Common myeloid progenitor, CD34-positive (primary cell): ENCODE data around the gene TOPBP1.
A peak's percentile ranks its signal among the peaks of the same experiment; 100 is the strongest.
"Not testable (repeated sequence)": the region's sequence is repeated elsewhere in the genome, so short reads cannot be mapped to it uniquely, and the experiment has no call there.

ENCODE experiments used
- CTCF ChIA-PET: fragments of 350-600 bp; sonication (Branson Sonifier 250); formaldehyde crosslinking; loops from one replicate; lab custom pipeline; 2021; ENCODE audit warnings: antibody characterized with exemption; lab: Charles Lee
- POLR2A ChIA-PET: fragments of 350-600 bp; sonication (Branson Sonifier 250); formaldehyde crosslinking; loops from one replicate; lab custom pipeline; 2021; ENCODE audit warnings: antibody characterized with exemption; lab: Charles Lee
- DNase-seq, 3 donors: peaks; one replicate each; pipeline versions ENCODE4 v3.0.0 to v3.0.0-alpha.2; 2013
- H3K27ac ChIP-seq, 2 experiments: 1 replicate in 1 of 2; 2 replicates in 1 of 2; pipeline ENCODE4 v1.7.0; 2013; ENCODE audit warnings: inconsistent platforms in 2 of 2, low read length in 2 of 2, mild to moderate bottlenecking in 2 of 2, low read depth in 1 of 2, moderate library complexity in 1 of 2; ENCODE audit not compliant: severe bottlenecking in 2 of 2, insufficient read depth in 1 of 2, poor library complexity in 1 of 2
- H3K27me3 ChIP-seq, 5 experiments: replicated peaks in 2 of 5; 1 replicate in 3 of 5; 2 replicates in 2 of 5; pipeline versions ENCODE4 v1.6.1 to v1.7.0; 2013; ENCODE audit warnings: low read length in 4 of 5, mild to moderate bottlenecking in 2 of 5, moderate library complexity in 2 of 5, inconsistent platforms in 1 of 5; ENCODE audit not compliant: insufficient read depth in 5 of 5, control insufficient read depth in 4 of 5
- H3K36me3 ChIP-seq, 4 experiments: 1 replicate in 2 of 4; 2 replicates in 2 of 4; pipeline versions ENCODE4 v1.6.1 to v1.7.0; 2013; ENCODE audit warnings: low read length in 3 of 4, control low read depth in 1 of 4, mild to moderate bottlenecking in 1 of 4; ENCODE audit not compliant: control insufficient read depth in 4 of 4, insufficient read depth in 4 of 4
- H3K4me1 ChIP-seq, 4 experiments: 1 replicate in 3 of 4; 2 replicates in 1 of 4; pipeline versions ENCODE4 v1.6.1 to v1.7.1; 2013; ENCODE audit warnings: low read length in 3 of 4, mild to moderate bottlenecking in 3 of 4, control low read depth in 1 of 4, inconsistent platforms in 1 of 4, moderate library complexity in 1 of 4; ENCODE audit not compliant: control insufficient read depth in 4 of 4, insufficient read depth in 4 of 4; ENCODE audit errors: control extremely low read depth in 1 of 4
- H3K4me3 ChIP-seq, 7 experiments: 1 replicate in 4 of 7; 2 replicates in 3 of 7; pipeline versions ENCODE4 v1.5.1 to v1.7.0; 2013; ENCODE audit warnings: mild to moderate bottlenecking in 7 of 7, low read length in 6 of 7, moderate library complexity in 6 of 7, inconsistent platforms in 2 of 7, low read depth in 2 of 7, control low read depth in 1 of 7; ENCODE audit not compliant: insufficient read depth in 4 of 7, control insufficient read depth in 1 of 7; ENCODE audit errors: extremely low read depth in 1 of 7
- H3K9me3 ChIP-seq, 5 experiments: 1 replicate in 4 of 5; 2 replicates in 1 of 5; pipeline versions ENCODE4 v1.6.1 to v1.7.1; 2013; ENCODE audit warnings: low read length in 4 of 5, mild to moderate bottlenecking in 2 of 5, inconsistent platforms in 1 of 5, low read depth in 1 of 5, moderate library complexity in 1 of 5; ENCODE audit not compliant: control insufficient read depth in 4 of 5, insufficient read depth in 2 of 5; ENCODE audit errors: control extremely low read depth in 1 of 5
- WGBS: methylation state at CpG from one replicate; pipeline ENCODE4 v1.1.5; 2013; ENCODE audit not compliant: insufficient coverage; 5-methylcytosine and 5-hydroxymethylcytosine counted together

Gene TOPBP1

GRCh38 chr3:133693821-133694220 is 32.1 kb upstream of the TOPBP1 start:
- ChIA-PET POLR2A (no interaction called here), CTCF (no interaction called here)
- Histone ChIP-seq H3K4me3 (no peak overlapping the region), H3K4me1 (no peaks in the 10 kb centered on the region), H3K9me3 (peaks cover 0 to 9% (median 0%) of the 10 kb centered on the region in 5 experiments), H3K27me3 (peaks cover 0 to 10% (median 0%) of the 10 kb centered on the region in 5 experiments), H3K36me3 (no peaks in the 10 kb centered on the region), H3K27ac (no peak overlapping the region)
- 99% methylated on average over 8 of the region's 8 CpGs for WGBS
- DNase-seq: no peak

DNA sequence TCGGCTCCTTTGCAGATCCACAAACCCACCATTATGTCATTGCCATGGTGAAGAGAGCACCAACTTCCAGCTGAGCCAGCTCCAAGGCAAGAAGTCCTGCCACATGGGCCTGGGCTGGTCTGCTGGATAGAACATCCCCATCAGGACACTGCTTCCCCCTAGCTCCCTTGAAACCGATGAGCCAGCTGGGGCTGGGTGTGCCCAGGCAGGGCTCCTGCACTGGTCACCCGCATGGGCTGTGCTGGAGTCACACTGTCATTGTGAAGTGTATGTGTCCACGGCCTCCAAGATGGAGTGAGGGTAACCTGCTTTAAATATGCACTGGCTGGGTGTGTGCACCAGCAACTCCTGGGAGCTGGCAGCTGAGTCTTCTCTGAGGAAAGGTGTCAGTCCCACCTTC is 31.0 kb upstream of the TOPBP1 start:
- no peak overlapping the region for H3K27ac ChIP-seq
- no peak overlapping the region for H3K4me3 ChIP-seq
- no peaks in the 10 kb centered on the region for H3K4me1 ChIP-seq
- H3K36me3 ChIP-seq: no peaks in the 10 kb centered on the region
- H3K27me3 ChIP-seq: peaks cover 0 to 10% (median 0%) of the 10 kb centered on the region in 5 experiments
- H3K9me3 ChIP-seq: peaks cover 0 to 1% (median 0%) of the 10 kb centered on the region in 5 experiments
- no peak for DNase-seq
- WGBS: 94% methylated on average over 4 of the region's 4 CpGs
- CTCF ChIA-PET: no interaction called here
- POLR2A ChIA-PET: no interaction called here

- Histone ChIP-seq H3K4me1 (no peaks in the 10 kb centered on the region), H3K27ac (no peak overlapping the region), H3K4me3 (no peak overlapping the region), H3K36me3 (no peaks in the 10 kb centered on the region), H3K9me3 (peaks cover 0 to 3% (median 0%) of the 10 kb centered on the region in 5 experiments), H3K27me3 (peaks cover 0 to 9% (median 0%) of the 10 kb centered on the region in 5 experiments)
- WGBS: 80% methylated on average over 4 of the region's 6 CpGs
- CTCF ChIA-PET: no interaction called here
- no peak for DNase-seq
- POLR2A ChIA-PET: no interaction called here
Measured at GRCh38 chr3:133691273-133692107, 29.7 kb upstream of the TOPBP1 start.

DNA sequence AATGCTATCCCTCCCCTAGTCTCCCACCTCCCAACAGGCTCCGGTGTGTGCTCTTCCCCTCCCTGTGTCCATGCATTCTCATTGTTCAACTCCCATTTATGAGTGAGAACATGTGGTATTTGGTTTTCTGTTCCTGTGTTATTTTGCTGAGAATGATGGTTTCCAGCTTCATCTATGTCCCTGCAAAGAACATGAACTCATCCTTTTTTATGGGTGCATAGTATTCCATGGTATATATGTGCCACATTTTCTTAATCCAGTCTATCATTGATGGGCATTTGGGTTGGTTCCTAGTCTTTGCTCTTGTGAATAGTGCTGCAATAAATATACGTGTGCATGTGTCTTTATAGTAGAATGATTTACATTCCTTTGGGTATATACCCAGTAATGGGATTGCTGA is 16.3 kb upstream of the TOPBP1 start:
- H3K4me3 ChIP-seq, H3K4me1 ChIP-seq, DNase-seq, CTCF ChIA-PET, POLR2A ChIA-PET, H3K9me3 ChIP-seq, H3K36me3 ChIP-seq, H3K27ac ChIP-seq: not testable (repeated sequence)
- H3K27me3 ChIP-seq: peaks cover 6 to 45% (median 24%) of the 10 kb centered on the region in 5 experiments
- WGBS: no CpG with 5 or more reads among the region's 2 CpGs

- WGBS: 18% methylated on average over 10 of the region's 11 CpGs
- peaks cover 0 to 8% (median 7%) of the 10 kb centered on the region in 4 experiments for H3K4me1 ChIP-seq
- H3K9me3 ChIP-seq: no peaks in the 10 kb centered on the region
- no peak overlapping the region for H3K4me3 ChIP-seq
- ChIA-PET POLR2A (no interaction called here), CTCF (no interaction called here)
- no peaks in the 10 kb centered on the region for H3K36me3 ChIP-seq
- peaks cover 7 to 52% (median 26%) of the 10 kb centered on the region in 5 experiments for H3K27me3 ChIP-seq
- no peak overlapping the region for H3K27ac ChIP-seq
- DNase-seq: no peak
Measured at GRCh38 chr3:133676336-133677118, 14.8 kb upstream of the TOPBP1 start.

DNA sequence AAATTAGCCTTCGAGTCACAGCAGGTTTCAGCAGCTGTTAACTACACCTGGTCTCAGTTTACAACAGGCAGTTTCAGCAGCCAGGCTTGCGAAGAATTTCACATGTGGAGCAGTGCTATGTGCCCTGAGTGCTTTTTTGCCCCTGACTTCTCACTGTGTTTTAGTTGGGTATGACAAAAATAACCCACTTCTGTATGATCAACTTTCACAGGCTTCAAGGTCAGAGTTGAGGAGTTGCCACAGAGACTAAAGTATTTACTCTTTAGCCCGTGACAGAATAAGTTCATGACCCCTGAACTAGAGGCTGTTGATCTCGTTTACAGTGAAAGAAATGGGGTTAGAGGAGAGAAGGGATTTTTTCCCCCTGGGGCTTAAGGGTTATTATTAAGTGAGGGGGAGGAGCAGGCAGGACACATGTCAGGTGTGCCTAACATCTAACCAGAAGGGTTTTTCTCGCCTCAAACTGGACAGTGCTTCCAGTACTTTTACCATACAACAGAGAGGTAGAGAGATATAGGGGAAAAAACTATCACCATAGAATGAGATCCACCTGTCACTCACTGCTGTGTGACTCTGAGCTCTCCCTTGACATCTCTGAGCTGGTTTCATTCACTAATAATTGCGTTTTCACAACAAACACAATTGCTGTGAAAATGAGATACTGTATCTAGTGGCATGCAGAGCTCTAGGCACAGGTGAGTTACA is 14.0 kb upstream of the TOPBP1 start:
- Histone ChIP-seq H3K27ac (no peak overlapping the region), H3K9me3 (no peaks in the 10 kb centered on the region), H3K4me3 (no peak overlapping the region), H3K27me3 (peaks cover 7 to 53% (median 26%) of the 10 kb centered on the region in 5 experiments), H3K36me3 (no peaks in the 10 kb centered on the region), H3K4me1 (peaks cover 0 to 8% (median 7%) of the 10 kb centered on the region in 4 experiments)
- WGBS: 67% methylated on average over 3 of the region's 6 CpGs
- CTCF ChIA-PET: no interaction called here
- POLR2A ChIA-PET: no interaction called here
- peak in 2 of 3 donors; percentile 5 to 13 for DNase-seq
